Measurements from ENCODE around the gene TMEM9.

TMEM9 gene

DNA sequence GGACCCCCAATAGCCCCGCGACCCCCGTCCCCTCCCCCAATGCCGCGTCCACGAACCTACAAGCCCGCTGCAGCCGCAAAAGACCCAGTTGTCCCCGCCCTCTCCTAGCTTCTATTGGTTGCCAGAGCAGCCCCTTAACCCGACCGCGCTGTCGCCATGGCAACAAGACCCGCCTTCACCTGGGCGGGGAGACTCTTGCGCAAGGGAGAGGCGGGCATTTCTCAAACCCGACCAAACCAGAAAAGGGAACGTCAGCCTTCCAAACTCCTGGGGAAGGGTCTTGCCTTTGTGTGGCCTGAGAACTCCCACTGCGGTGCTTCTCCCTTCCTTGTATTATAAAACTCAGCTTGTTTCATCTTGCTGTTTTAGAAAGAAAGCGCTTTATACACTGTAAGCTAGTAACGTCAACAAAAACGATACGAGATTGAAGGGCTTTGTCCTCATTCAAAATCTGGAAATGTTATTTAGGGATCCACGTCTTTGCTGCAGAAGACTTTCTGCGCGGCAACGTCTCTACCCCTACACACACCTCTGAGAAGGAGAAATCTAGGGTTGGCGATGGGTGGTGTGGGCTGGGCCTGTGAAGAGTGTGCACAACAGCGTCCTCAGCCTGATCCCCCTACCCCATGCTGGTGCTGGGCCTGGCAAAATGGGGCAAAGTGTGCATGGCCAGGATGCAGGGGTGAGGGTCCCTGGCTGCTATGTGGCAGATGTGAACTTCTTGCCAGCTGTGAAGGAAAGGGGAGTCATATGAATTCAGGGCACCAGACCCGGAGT, at the start of gene TMEM9:
TSS of gene TMEM9 (minus strand) at position 86 of the 777 bp plus-strand sequence. CDS start 551 bp downstream, outside the sequence.
- peak; percentile 97 to 99 for DNase-seq (ENCODE audit: low read depth in 1 of 2, low spot score in 1 of 2)

GRCh38 chr1:201198598-201198997, 44.3 kb upstream of the TMEM9 start:
- no peak for DNase-seq (ENCODE audit: low read depth in 1 of 2, low spot score in 1 of 2)

- no peak for DNase-seq (ENCODE audit: low read depth in 1 of 2, low spot score in 1 of 2)
Measured at GRCh38 chr1:201194046-201194445, 39.8 kb upstream of the TMEM9 start.

GRCh38 chr1:201192261-201192788, 38.1 kb upstream of the TMEM9 start:
- DNase-seq (ENCODE audit: low read depth in 1 of 2, low spot score in 1 of 2) = no peak

GRCh38 chr1:201191653-201192260, 37.5 kb upstream of the TMEM9 start:
- DNase-seq (ENCODE audit: low read depth in 1 of 2, low spot score in 1 of 2) = no peak

- DNase-seq (ENCODE audit: low read depth in 1 of 2, low spot score in 1 of 2) = no peak
Measured at GRCh38 chr1:201190624-201191051, 36.4 kb upstream of the TMEM9 start, which contains the start of gene IGFN1. Gene IGFN1 (plus strand): TSS chr1:201190824. CDS start chr1:201193294, 2,470 bp downstream.

- DNase-seq (ENCODE audit: low read depth in 1 of 2, low spot score in 1 of 2) = no peak
Measured at GRCh38 chr1:201190005-201190404, 35.7 kb upstream of the TMEM9 start.

DNA sequence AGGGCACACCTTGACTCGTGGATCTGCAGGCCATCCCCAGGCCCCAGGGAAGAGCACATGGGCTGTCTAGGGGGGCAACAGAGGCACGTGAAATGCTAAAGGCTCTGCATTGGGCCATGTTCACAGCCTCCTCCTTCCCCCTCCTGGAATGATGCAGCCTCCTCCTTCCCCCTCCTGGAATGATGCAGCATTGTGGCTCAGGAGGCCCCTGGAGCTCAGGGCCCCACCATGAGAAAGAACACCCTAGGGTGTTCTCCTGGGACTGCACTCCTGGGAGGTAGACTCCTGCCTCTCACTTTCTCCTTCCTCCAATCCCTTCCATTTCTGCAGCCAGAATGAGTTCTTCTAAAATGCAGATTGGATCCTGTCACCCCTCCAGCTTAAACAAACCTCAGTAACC, 34.8 kb upstream of the TMEM9 start:
- DNase-seq (ENCODE audit: low read depth in 1 of 2, low spot score in 1 of 2) = no peak

DNA sequence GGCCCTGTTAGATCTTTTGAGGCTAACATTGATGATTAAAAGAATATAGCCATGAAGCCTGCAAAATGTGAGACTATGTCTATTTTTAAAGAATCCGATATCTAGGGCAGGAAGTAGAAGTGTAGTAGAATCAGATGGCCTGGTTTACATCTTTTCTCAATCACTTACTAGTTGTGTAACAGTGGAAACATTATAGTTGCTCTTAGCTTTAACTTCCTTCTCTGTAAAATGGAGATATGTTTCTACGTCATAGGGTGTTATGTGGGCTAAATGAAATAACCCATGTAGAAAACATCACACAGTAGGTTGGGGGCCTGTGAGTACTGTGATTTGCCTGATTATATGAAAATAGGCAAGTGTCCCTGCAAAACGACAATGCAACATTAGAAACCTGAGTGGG, 31.9 kb upstream of the TMEM9 start:
- no peak for DNase-seq (ENCODE audit: low read depth in 1 of 2, low spot score in 1 of 2)

GRCh38 chr1:201185527-201186128, 31.4 kb upstream of the TMEM9 start:
- no peak for DNase-seq (ENCODE audit: low read depth in 1 of 2, low spot score in 1 of 2)

DNA sequence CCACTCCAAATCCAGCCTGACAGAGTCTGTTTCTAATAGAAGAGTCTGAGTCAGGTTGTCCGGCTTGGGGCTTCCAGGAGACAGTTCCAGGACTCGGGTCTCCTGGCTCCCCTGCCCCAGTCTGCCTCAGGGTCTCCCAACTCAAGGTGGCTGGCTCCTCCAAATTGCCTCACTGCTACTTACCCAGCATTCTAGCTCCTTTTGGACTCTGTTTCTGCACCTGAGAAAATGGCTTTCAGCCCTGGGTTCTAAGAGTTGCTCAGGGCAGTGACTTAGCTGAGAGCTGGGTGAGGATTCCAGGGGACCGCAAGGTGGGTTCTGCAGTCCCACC, 30.8 kb upstream of the TMEM9 start:
- DNase-seq (ENCODE audit: low read depth in 1 of 2, low spot score in 1 of 2) = no peak

- no peak for DNase-seq (ENCODE audit: low read depth in 1 of 2, low spot score in 1 of 2)
Measured at GRCh38 chr1:201184307-201185122, 30.2 kb upstream of the TMEM9 start.

- no peak for DNase-seq (ENCODE audit: low read depth in 1 of 2, low spot score in 1 of 2)
Measured at GRCh38 chr1:201183753-201184152, 29.5 kb upstream of the TMEM9 start.

DNA sequence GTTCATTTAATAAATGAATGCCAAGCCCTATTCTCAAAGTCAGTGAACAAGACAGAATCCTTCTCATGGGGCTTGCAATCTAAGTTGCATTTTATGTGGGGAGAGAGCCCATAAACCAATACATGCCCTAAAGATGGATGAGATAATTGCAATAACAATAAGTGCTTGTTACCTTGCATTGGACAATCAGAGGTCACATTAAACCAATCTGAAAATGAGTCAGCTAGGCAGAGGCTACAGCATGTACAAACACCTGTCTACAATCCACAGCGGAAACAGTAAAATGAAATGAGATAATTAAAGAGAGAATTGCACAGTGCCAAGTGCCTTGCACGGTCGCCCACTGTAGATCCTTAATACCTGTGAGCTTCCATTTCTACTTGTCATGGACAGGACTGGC, 28.9 kb upstream of the TMEM9 start:
- DNase-seq (ENCODE audit: low read depth in 1 of 2, low spot score in 1 of 2) = no peak

DNA sequence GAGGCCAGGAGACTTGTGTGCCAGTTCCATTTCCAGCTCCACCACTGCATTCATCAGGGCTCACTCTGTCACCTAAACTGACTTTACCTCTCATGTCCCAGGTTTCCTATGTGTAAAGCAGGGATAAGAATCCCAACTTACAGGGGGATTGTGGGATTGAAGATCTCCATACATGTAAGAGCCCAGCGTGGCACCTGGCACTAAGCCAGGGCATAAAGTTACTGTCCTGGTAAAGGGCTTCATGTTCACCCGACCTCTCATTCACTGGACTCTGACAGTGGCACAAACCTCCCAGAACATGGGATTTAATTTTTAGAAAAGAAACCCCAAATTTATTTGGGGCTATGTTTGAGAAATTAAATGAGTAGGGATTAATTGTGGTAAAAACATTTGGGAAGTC, 27.5 kb upstream of the TMEM9 start:
- DNase-seq (ENCODE audit: low read depth in 1 of 2, low spot score in 1 of 2) = no peak

GRCh38 chr1:201181323-201181722, 27.0 kb upstream of the TMEM9 start:
- DNase-seq (ENCODE audit: low read depth in 1 of 2, low spot score in 1 of 2) = no peak

- no peak for DNase-seq (ENCODE audit: low read depth in 1 of 2, low spot score in 1 of 2)
Measured at GRCh38 chr1:201180901-201181300, 26.6 kb upstream of the TMEM9 start.

DNA sequence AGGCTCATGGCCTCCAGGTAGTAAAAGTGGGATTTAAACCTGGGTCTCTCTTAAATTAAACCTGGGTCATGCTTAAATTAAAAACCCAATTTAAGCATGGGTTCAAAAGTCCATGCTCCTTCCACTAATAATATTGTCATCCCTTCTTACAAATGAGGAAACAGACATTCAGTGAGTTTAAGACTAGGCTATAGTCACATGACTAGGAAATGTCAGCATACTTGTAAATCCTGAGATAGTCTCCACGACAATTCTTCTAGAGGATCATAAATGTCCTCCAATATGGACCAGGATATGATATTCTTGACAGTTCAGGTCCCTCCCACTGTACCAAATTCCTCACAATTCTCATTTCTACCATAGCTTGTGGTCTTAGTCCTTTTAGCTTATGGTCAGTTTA, 25.9 kb upstream of the TMEM9 start:
- DNase-seq (ENCODE audit: low read depth in 1 of 2, low spot score in 1 of 2) = no peak

DNA sequence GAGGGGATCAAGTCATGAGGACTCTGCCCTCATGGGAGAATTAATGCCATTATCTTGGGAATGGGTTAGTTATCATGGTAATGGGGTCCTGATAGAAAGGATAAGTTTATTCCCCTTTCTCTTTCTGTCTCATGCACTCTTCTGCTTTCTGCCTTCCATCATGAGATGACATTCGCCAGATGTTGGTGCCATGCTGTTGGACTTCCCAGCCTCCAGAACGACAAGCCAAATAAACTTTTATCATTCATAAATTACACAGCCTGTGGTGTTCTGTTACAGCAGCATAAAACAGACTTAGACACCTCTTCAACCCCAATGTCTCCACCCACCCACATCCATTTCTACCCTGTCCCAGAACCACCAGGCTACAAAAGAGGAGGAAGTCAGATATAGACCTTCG, 24.4 kb upstream of the TMEM9 start:
- no peak for DNase-seq (ENCODE audit: low read depth in 1 of 2, low spot score in 1 of 2)

- DNase-seq (ENCODE audit: low read depth in 1 of 2, low spot score in 1 of 2) = no peak
Measured at GRCh38 chr1:201176940-201177339, 22.7 kb upstream of the TMEM9 start.

DNA sequence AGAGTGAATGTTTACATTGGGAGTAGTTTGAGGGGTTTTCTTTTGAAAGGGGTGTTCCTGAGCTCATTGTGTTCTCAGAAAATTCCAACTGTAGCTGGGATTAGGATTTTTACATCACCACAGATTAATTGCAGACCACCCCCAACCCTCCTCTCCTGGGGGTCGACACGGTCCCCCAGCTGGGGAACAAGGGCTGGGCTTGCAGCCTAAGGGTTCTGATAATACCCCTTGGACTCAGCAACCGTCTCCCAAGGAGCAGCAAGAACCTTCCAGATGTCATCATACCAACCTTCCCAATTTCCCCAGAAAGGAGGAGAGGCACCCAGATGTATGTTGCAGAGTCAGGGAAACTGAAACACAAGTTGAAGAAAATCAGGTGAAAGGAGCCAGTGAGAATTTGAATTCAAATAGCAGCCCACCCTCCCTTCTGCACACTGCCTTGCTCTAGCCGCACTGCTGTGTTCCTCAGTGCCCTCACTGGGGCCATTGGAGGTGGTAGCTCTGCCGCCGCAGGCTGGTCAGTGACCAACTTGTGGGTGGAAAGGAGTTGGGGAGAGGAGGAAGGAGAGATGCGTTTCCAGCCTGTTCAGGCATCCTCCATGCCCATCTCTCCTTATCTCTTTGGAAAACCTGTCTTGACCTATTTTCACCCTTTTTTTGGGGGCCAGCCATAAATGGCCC, 21.7 kb upstream of the TMEM9 start:
- no peak for DNase-seq (ENCODE audit: low read depth in 1 of 2, low spot score in 1 of 2)
